NCI-H187 (cell line): Measurements from ENCODE around the gene SUDS3.
"Not testable (repeated sequence)": the region's sequence is repeated elsewhere in the genome, so short reads cannot be mapped to it uniquely, and the experiment has no call there.

Experiments used
- DNase-seq, 2 experiments: peaks; one replicate each; lab custom pipeline; 2025; lab: John Stamatoyannopoulos, UW

The SUDS3 gene

GRCh38 chr12:118398524-118398923 lies 22.2 kb downstream of the SUDS3 start:
- no peak for DNase-seq

GRCh38 chr12:118398940-118399339 lies 22.6 kb downstream of the SUDS3 start:
- no peak for DNase-seq

- no peak for DNase-seq
Observed at GRCh38 chr12:118402251-118402650, 25.9 kb downstream of the SUDS3 start.

- peak in 1 of 2 experiments; percentile 13 for DNase-seq
Observed at GRCh38 chr12:118404876-118405521, 28.6 kb downstream of the SUDS3 start.

GRCh38 chr12:118408241-118408640 lies 31.9 kb downstream of the SUDS3 start:
- DNase-seq, result not testable (repeated sequence)

- DNase-seq, result no peak
Observed at GRCh38 chr12:118409834-118410233, 33.5 kb downstream of the SUDS3 start.

- no peak for DNase-seq
Observed at GRCh38 chr12:118417942-118418341, 41.6 kb downstream of the SUDS3 start.

GRCh38 chr12:118418385-118419057 lies 42.2 kb downstream of the SUDS3 start:
- DNase-seq, result no peak

GRCh38 chr12:118420673-118421072 lies 44.3 kb downstream of the SUDS3 start:
- no peak for DNase-seq

- DNase-seq, result no peak
Observed at GRCh38 chr12:118424884-118425283, 48.5 kb downstream of the SUDS3 start.

GRCh38 chr12:118425364-118425763 lies 49.0 kb downstream of the SUDS3 start:
- no peak for DNase-seq

GRCh38 chr12:118427819-118428218 lies 51.5 kb downstream of the SUDS3 start:
- no peak for DNase-seq

- DNase-seq, result no peak
Observed at GRCh38 chr12:118428643-118429042, 52.3 kb downstream of the SUDS3 start.

- DNase-seq, result no peak
Observed at GRCh38 chr12:118429688-118430383, 53.5 kb downstream of the SUDS3 start.

- no peak for DNase-seq
Observed at GRCh38 chr12:118430516-118430915, 54.2 kb downstream of the SUDS3 start.

- no peak for DNase-seq
Observed at GRCh38 chr12:118432812-118433545, 56.6 kb downstream of the SUDS3 start.

GRCh38 chr12:118436002-118436730 lies 59.8 kb downstream of the SUDS3 start:
- DNase-seq, result no peak

- no peak for DNase-seq
Observed at GRCh38 chr12:118436986-118437385, 60.6 kb downstream of the SUDS3 start.

- no peak for DNase-seq
Observed at GRCh38 chr12:118439068-118439467, 62.7 kb downstream of the SUDS3 start.

- no peak for DNase-seq
Observed at GRCh38 chr12:118446247-118446646, 69.9 kb downstream of the SUDS3 start.

GRCh38 chr12:118447181-118447580 lies 70.8 kb downstream of the SUDS3 start:
- DNase-seq, result no peak

- DNase-seq, result no peak
Observed at GRCh38 chr12:118448341-118448740, 72.0 kb downstream of the SUDS3 start.
